Neural cell (in vitro differentiated cells): Measurements from ENCODE around the gene ST6GAL1. TPM values are rescaled to one million over a fixed set of nuclear protein-coding genes. Genes with fewer than 3 reads are reported as not detected.

Source experiments
- H2AFZ ChIP-seq: fragments of 200-600, 300-800 bp; sonication (generic), shearing (Covaris generic); 2 replicates; pipeline ENCODE4 v1.6.0; 2014; ENCODE audit warnings: low read depth, mild to moderate bottlenecking, antibody characterized with exemption, low read length, moderate library complexity
- H3F3A ChIP-seq: fragments of 200-600 bp; shearing (Covaris generic); 2 replicates; pipeline ENCODE4 v1.6.1; 2016; ENCODE audit warnings: mild to moderate bottlenecking, moderate library complexity, mixed read lengths, antibody characterized with exemption, low read length; ENCODE audit not compliant: insufficient read depth, poor library complexity, severe bottlenecking
- H3K27ac ChIP-seq: fragments of 200-600, 300-800 bp; sonication (generic), shearing (Covaris generic); 2 replicates; pipeline ENCODE4 v1.5.1; 2014; ENCODE audit warnings: mild to moderate bottlenecking, low read length, moderate library complexity
- H3K27me3 ChIP-seq: fragments of 300-800, 200-600 bp; sonication (generic), shearing (Covaris generic); 2 replicates; pipeline ENCODE4 v1.6.0; 2014; ENCODE audit warnings: mild to moderate bottlenecking, low read depth, low read length, moderate library complexity; ENCODE audit not compliant: insufficient read depth
- H3K36me3 ChIP-seq: fragments of 300-800, 200-600 bp; sonication (generic), shearing (Covaris generic); 2 replicates; pipeline ENCODE4 v1.5.1; 2014; ENCODE audit warnings: mild to moderate bottlenecking, antibody characterized with exemption, low read length, moderate library complexity; ENCODE audit not compliant: insufficient read depth
- H3K4me2 ChIP-seq: fragments of 300-800, 200-600 bp; sonication (generic), shearing (Covaris generic); 2 replicates; pipeline ENCODE4 v1.6.0; 2014; ENCODE audit warnings: mild to moderate bottlenecking, low read length
- H3K4me3 ChIP-seq: fragments of 300-800, 200-600 bp; sonication (generic), shearing (Covaris generic); 2 replicates; pipeline ENCODE4 v1.5.1; 2014; ENCODE audit warnings: mild to moderate bottlenecking, low read length, moderate library complexity
- H3K79me2 ChIP-seq: fragments of 200-600 bp; shearing (Covaris generic); replicated peaks from 2 replicates; pipeline ENCODE4 v1.6.0; 2014; ENCODE audit warnings: mild to moderate bottlenecking, low read length, moderate library complexity; ENCODE audit not compliant: insufficient read depth
- H3K9ac ChIP-seq: fragments of 300-800, 200-600 bp; sonication (generic), shearing (Covaris generic); 2 replicates; pipeline ENCODE4 v1.6.1; 2016; ENCODE audit warnings: mild to moderate bottlenecking, low read length, mixed read lengths
- H3K9me2 ChIP-seq: fragments of 200-600 bp; shearing (Covaris generic); 2 replicates; pipeline ENCODE4 v1.6.1; 2016; ENCODE audit warnings: mild to moderate bottlenecking, low read length, mixed read lengths; ENCODE audit not compliant: insufficient read depth
- H3K9me3 ChIP-seq: fragments of 200-600, 300-800 bp; sonication (generic), shearing (Covaris generic); 2 replicates; pipeline ENCODE4 v1.6.1; 2016; ENCODE audit warnings: mild to moderate bottlenecking, mixed run types, low read length, moderate library complexity, mixed read lengths
- H4K20me1 ChIP-seq: fragments of 200-600 bp; shearing (Covaris generic); 2 replicates; pipeline ENCODE4 v1.6.1; 2016; ENCODE audit warnings: mild to moderate bottlenecking, mixed run types; ENCODE audit not compliant: insufficient read depth
- EP300 ChIP-seq: fragments of 450-650 bp; conservative IDR thresholded peaks from 2 replicates; pipeline ENCODE4 v1.6.1; 2014; ENCODE audit warnings: antibody characterized with exemption, mild to moderate bottlenecking, moderate library complexity; ENCODE audit not compliant: poor library complexity, severe bottlenecking
- EZH2 ChIP-seq: fragments of 200-600, 300-800 bp; shearing (Covaris generic), sonication (generic); IDR thresholded peaks from 2 replicates; pipeline ENCODE4 v1.6.1; 2014; ENCODE audit warnings: antibody characterized with exemption, low read length, borderline replicate concordance, mild to moderate bottlenecking; ENCODE audit not compliant: insufficient read depth, poor library complexity, severe bottlenecking
- MXI1 ChIP-seq: fragments of 450-650 bp; conservative IDR thresholded peaks from 2 replicates; pipeline ENCODE4 v1.6.1; 2014; ENCODE audit warnings: antibody characterized with exemption, mild to moderate bottlenecking; ENCODE audit not compliant: poor library complexity, severe bottlenecking
- POLR2AphosphoS5 ChIP-seq: IDR thresholded peaks from 2 replicates; pipeline ENCODE4 v1.6.1; 2012
- RAD21 ChIP-seq: fragments of 450-650 bp; conservative IDR thresholded peaks from 2 replicates; pipeline ENCODE4 v1.6.1; 2014; ENCODE audit warnings: antibody characterized with exemption, mild to moderate bottlenecking, moderate library complexity
- SMC3 ChIP-seq: fragments of 450-650 bp; conservative IDR thresholded peaks from 2 replicates; pipeline ENCODE4 v1.6.1; 2014; ENCODE audit warnings: antibody characterized with exemption, mild to moderate bottlenecking, moderate library complexity; ENCODE audit not compliant: poor library complexity
- TAF1 ChIP-seq: IDR thresholded peaks from 2 replicates; pipeline ENCODE4 v1.6.1; 2012; ENCODE audit warnings: low read depth
- polyA plus RNA-seq: library from polyadenylated mRNA; depleted of rRNA; stranded (reverse); fragments of >200 nt; gene quantifications from 2 replicates; pipeline ENCODE4 v1.2.3, GENCODE V29; 2014
- TF ChIP-seq, protein P1 (sequence below): fragments of 450-650 bp; IDR thresholded peaks from 2 replicates; pipeline ENCODE4 v1.5.1; 2014; ENCODE audit warnings: antibody characterized with exemption, mild to moderate bottlenecking, moderate library complexity; ENCODE audit not compliant: poor library complexity, severe bottlenecking
- TF ChIP-seq, protein P2 (sequence below): IDR thresholded peaks from 2 replicates; pipeline ENCODE4 v1.6.1; 2012; ENCODE audit warnings: borderline replicate concordance

The ST6GAL1 gene
- polyA plus RNA-seq, 1 donor from 2014 or later = 17.6 TPM

GRCh38 chr3:187061748-187062147, 131.4 kb downstream of the ST6GAL1 start:
- H3K79me2 ChIP-seq = no peaks in the 10 kb centered on the region
- no peaks in the 10 kb centered on the region for H3K27me3 ChIP-seq
- no peak overlapping the region for H3K4me2 ChIP-seq
- no peaks in the 10 kb centered on the region for H3K9me3 ChIP-seq
- TF ChIP-seq POLR2AphosphoS5 (no peak), RAD21 (no peak), EP300 (no peak), MXI1 (no peak), EZH2 (no peak), TAF1 (no peak), SMC3 (no peak)
- TF ChIP-seq, protein P1, sequence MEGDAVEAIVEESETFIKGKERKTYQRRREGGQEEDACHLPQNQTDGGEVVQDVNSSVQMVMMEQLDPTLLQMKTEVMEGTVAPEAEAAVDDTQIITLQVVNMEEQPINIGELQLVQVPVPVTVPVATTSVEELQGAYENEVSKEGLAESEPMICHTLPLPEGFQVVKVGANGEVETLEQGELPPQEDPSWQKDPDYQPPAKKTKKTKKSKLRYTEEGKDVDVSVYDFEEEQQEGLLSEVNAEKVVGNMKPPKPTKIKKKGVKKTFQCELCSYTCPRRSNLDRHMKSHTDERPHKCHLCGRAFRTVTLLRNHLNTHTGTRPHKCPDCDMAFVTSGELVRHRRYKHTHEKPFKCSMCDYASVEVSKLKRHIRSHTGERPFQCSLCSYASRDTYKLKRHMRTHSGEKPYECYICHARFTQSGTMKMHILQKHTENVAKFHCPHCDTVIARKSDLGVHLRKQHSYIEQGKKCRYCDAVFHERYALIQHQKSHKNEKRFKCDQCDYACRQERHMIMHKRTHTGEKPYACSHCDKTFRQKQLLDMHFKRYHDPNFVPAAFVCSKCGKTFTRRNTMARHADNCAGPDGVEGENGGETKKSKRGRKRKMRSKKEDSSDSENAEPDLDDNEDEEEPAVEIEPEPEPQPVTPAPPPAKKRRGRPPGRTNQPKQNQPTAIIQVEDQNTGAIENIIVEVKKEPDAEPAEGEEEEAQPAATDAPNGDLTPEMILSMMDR = no peak
- TF ChIP-seq, protein P2, sequence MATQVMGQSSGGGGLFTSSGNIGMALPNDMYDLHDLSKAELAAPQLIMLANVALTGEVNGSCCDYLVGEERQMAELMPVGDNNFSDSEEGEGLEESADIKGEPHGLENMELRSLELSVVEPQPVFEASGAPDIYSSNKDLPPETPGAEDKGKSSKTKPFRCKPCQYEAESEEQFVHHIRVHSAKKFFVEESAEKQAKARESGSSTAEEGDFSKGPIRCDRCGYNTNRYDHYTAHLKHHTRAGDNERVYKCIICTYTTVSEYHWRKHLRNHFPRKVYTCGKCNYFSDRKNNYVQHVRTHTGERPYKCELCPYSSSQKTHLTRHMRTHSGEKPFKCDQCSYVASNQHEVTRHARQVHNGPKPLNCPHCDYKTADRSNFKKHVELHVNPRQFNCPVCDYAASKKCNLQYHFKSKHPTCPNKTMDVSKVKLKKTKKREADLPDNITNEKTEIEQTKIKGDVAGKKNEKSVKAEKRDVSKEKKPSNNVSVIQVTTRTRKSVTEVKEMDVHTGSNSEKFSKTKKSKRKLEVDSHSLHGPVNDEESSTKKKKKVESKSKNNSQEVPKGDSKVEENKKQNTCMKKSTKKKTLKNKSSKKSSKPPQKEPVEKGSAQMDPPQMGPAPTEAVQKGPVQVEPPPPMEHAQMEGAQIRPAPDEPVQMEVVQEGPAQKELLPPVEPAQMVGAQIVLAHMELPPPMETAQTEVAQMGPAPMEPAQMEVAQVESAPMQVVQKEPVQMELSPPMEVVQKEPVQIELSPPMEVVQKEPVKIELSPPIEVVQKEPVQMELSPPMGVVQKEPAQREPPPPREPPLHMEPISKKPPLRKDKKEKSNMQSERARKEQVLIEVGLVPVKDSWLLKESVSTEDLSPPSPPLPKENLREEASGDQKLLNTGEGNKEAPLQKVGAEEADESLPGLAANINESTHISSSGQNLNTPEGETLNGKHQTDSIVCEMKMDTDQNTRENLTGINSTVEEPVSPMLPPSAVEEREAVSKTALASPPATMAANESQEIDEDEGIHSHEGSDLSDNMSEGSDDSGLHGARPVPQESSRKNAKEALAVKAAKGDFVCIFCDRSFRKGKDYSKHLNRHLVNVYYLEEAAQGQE = no peak
- H3F3A ChIP-seq = no peaks in the 10 kb centered on the region
- H4K20me1 ChIP-seq = no peaks in the 10 kb centered on the region
- no peaks in the 10 kb centered on the region for H3K36me3 ChIP-seq
- no peak overlapping the region for H3K9ac ChIP-seq
- no peaks in the 10 kb centered on the region for H3K9me2 ChIP-seq
- no peak overlapping the region for H2AFZ ChIP-seq
- H3K27ac ChIP-seq = no peak overlapping the region
- no peak overlapping the region for H3K4me3 ChIP-seq

GRCh38 chr3:187062526-187063177, 132.3 kb downstream of the ST6GAL1 start:
- no peaks in the 10 kb centered on the region for H3K79me2 ChIP-seq
- TF ChIP-seq EP300 (no peak), EZH2 (no peak), SMC3 (no peak)
- no peaks in the 10 kb centered on the region for H3K27me3 ChIP-seq
- H3K9me2 ChIP-seq = no peaks in the 10 kb centered on the region
- H3K27ac ChIP-seq = no peak overlapping the region
- no peak overlapping the region for H3K4me2 ChIP-seq
- H3K36me3 ChIP-seq = no peaks in the 10 kb centered on the region
- no peak overlapping the region for H3K4me3 ChIP-seq
- no peaks in the 10 kb centered on the region for H3F3A ChIP-seq
- H4K20me1 ChIP-seq = no peaks in the 10 kb centered on the region
- H3K9me3 ChIP-seq = no peaks in the 10 kb centered on the region
- H3K9ac ChIP-seq = no peak overlapping the region
- H2AFZ ChIP-seq = no peak overlapping the region
